Esophagus muscularis mucosa (tissue), 4 donors: ENCODE data around the gene MINAR1. TPM values are rescaled to one million over a fixed set of nuclear protein-coding genes. Genes with fewer than 3 reads are reported as not detected.
A peak's percentile ranks its signal among the peaks of the same experiment; 100 is the strongest.

Experiments
- DNase-seq: peaks from one replicate; pipeline ENCODE4 v3.0.0-alpha.2; 2017; ENCODE audit errors: extremely low spot score
- H3K27ac ChIP-seq, 4 donors: fragments of 200-600 bp; sonication (generic); replicated peaks in 1 of 4; 1 replicate in 3 of 4; 2 replicates in 1 of 4; pipeline ENCODE4 v1.5.1; 2016 to 2019; ENCODE audit warnings: mild to moderate bottlenecking in 1 of 4
- H3K27me3 ChIP-seq, 4 donors: fragments of 200-600 bp; sonication (generic); one replicate each; pipeline versions ENCODE4 v1.5.1 to v1.6.0; 2016 to 2019
- H3K36me3 ChIP-seq, 4 donors: fragments of 200-600 bp; sonication (generic); one replicate each; pipeline ENCODE4 v1.5.1; 2016 to 2019
- H3K4me1 ChIP-seq, 4 donors: fragments of 200-600 bp; sonication (generic); one replicate each; pipeline ENCODE4 v1.5.1; 2016 to 2019
- H3K4me3 ChIP-seq, 4 donors: fragments of 200-600 bp; sonication (generic); 1 replicate in 2 of 4; 2 replicates in 2 of 4; pipeline ENCODE4 v1.5.1; 2016 to 2019; ENCODE audit warnings: mild to moderate bottlenecking in 4 of 4, moderate library complexity in 1 of 4
- H3K9me3 ChIP-seq, 4 donors: fragments of 200-600 bp; sonication (generic); 1 replicate in 3 of 4; 2 replicates in 1 of 4; pipeline ENCODE4 v1.5.1; 2016 to 2019
- EP300 ChIP-seq: sonication (generic); formaldehyde crosslinking; IDR thresholded peaks from one replicate; pipeline ENCODE4 v1.6.1; 2017; ENCODE audit warnings: antibody characterized with exemption
- POLR2A ChIP-seq: fragments of 450-650 bp; IDR thresholded peaks from one replicate; pipeline ENCODE4 v1.6.1; 2017; ENCODE audit warnings: antibody characterized with exemption, moderate library complexity, mild to moderate bottlenecking, low read depth
- POLR2AphosphoS5 ChIP-seq, 2 donors: sonication (generic); formaldehyde crosslinking; IDR thresholded peaks; one replicate each; pipeline ENCODE4 v1.6.1; 2017; ENCODE audit warnings: antibody characterized with exemption in 2 of 2
- WGBS: methylation state at CpG from one replicate; pipeline ENCODE4 v1.1.5; 2018; 5-methylcytosine and 5-hydroxymethylcytosine counted together
- intact Hi-C: fragments of 100-400 bp; cut with DNase I; formaldehyde crosslinking; loops from one replicate; pipeline ENCODE4 v1.15.1; 2023
- total RNA-seq, 4 donors: library from RNA; depleted of rRNA; stranded (reverse); fragments of >200 nt; gene quantifications; one replicate each; pipeline versions ENCODE4 v1.1.0 to v1.2.1, GENCODE V29; 2016
- TF ChIP-seq, protein P1 (sequence below), 3 experiments: fragments of 200-600 bp in 2 of 3; fragments of 450-650 bp in 1 of 3; sonication (generic) in 2 of 3; IDR thresholded peaks; one replicate each; pipeline ENCODE4 v1.5.1; 2017 to 2019; ENCODE audit warnings: antibody characterized with exemption in 3 of 3, mild to moderate bottlenecking in 2 of 3, moderate library complexity in 1 of 3

MINAR1 gene
- total RNA-seq, 4 donors from 2014 or later = 0.13 to 0.75 (median 0.46) TPM

DNA sequence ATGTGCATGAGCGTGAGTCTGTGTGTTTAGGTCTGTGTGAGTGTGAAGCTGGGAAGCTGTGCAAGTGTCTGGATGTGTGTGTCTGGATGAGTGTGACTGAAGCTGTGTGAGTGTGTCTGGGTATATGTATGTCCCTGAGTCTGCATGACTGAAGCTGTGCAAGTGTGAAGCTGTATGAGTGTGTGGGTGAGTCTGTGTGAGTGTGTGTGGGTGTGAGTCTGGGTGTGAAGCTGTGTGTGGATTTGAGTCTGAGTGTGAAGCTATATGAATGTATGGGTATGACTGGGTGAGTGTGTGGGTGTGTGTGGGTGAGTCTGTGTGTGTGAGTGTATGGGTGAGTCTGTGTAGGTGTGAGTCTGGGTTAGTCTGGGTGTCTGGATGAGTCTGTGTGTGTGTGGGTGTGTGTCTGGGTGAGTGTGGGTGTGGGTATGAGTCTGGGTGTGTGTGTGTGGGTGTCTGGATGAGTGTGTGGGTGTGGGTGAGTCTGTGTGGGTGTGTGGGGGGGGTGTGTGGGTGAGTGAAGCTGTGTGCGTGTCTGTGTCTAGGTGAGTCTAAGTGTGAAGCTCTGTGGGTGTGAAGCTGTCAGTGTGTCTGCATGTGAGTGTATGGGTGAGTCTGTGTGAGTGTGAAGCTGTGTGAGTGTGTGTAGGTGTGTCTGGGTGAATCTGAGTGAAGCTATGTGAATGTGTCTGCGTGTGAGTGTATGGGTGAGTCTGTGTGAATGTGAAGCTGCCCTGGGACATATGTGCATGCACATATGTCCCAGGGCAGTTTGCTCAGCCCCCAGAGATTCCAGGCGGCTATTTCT is 20.3 kb downstream of the MINAR1 start:
- WGBS = 84% methylated on average over 4 of the region's 4 CpGs
- intact Hi-C loops = no loop called here
- TF ChIP-seq, protein P1, sequence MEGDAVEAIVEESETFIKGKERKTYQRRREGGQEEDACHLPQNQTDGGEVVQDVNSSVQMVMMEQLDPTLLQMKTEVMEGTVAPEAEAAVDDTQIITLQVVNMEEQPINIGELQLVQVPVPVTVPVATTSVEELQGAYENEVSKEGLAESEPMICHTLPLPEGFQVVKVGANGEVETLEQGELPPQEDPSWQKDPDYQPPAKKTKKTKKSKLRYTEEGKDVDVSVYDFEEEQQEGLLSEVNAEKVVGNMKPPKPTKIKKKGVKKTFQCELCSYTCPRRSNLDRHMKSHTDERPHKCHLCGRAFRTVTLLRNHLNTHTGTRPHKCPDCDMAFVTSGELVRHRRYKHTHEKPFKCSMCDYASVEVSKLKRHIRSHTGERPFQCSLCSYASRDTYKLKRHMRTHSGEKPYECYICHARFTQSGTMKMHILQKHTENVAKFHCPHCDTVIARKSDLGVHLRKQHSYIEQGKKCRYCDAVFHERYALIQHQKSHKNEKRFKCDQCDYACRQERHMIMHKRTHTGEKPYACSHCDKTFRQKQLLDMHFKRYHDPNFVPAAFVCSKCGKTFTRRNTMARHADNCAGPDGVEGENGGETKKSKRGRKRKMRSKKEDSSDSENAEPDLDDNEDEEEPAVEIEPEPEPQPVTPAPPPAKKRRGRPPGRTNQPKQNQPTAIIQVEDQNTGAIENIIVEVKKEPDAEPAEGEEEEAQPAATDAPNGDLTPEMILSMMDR (IDR thresholded peaks at IDR 0.05) = no peak
- TF ChIP-seq POLR2A = no peak
- TF ChIP-seq POLR2AphosphoS5 (IDR thresholded peaks at IDR 0.05) = no peak
- TF ChIP-seq EP300 = no peak
- Histone ChIP-seq H3K4me3 (no peak overlapping the region), H3K27me3 (peaks cover 0 to 51% (median 3%) of the 10 kb centered on the region in 4 donors), H3K36me3 (no peaks in the 10 kb centered on the region), H3K4me1 (no peaks in the 10 kb centered on the region), H3K9me3 (peaks cover 0 to 1% (median 0%) of the 10 kb centered on the region in 4 donors), H3K27ac (no peak overlapping the region)
- DNase-seq = peak; percentile 83

DNA sequence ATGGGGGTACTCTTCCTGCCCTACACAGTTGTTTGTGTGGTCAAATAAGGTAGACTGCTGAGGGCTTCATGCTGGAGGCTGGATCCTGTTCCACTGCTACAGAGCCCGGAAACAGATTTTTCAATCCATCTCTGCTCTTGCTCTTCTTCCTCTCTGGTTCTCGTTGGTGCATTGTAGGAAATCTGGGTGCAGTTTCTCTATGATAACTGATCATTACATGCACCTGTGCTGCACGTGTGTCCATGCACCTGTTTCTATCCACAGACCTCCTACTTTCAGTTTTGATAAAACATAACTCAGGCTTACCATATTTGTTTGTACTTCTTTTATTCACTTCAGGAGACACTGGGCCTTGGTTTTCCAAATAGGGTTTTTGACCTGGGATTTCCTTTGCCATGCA is 21.3 kb downstream of the MINAR1 start:
- intact Hi-C loops = no loop called here
- no peaks in the 10 kb centered on the region for H3K4me1 ChIP-seq
- 92% methylated on average over 3 of the region's 3 CpGs for WGBS
- no peak overlapping the region for H3K27ac ChIP-seq
- no peaks in the 10 kb centered on the region for H3K36me3 ChIP-seq
- no peaks in the 10 kb centered on the region for H3K9me3 ChIP-seq
- peak; percentile 47 for DNase-seq
- peaks cover 0 to 48% (median 3%) of the 10 kb centered on the region in 4 donors for H3K27me3 ChIP-seq
- no peak overlapping the region for H3K4me3 ChIP-seq
- TF ChIP-seq, protein P1 (IDR thresholded peaks at IDR 0.05) = no peak
- TF ChIP-seq POLR2AphosphoS5 (IDR thresholded peaks at IDR 0.05) (no peak), EP300 (no peak), POLR2A (no peak)

DNA sequence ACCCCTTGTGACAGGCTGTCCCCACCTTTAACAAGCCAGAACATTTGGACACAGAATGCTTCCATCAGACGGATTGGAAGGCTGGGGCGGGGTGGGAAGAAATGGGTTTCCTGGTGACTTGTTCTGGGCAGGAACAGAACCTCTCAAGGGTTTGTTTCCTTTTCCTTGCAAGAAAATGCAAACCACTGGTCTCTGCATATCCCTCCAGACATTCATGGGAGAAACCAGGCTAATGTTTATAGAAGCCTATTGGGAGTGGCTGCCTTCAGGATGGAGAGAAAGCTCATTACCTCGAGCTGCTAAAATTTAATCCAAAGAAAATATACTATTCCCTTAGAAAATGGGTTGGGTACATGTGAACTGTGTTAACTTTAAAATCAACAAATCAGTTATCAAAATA is 21.9 kb downstream of the MINAR1 start:
- H3K36me3 ChIP-seq = no peaks in the 10 kb centered on the region
- H3K9me3 ChIP-seq = no peaks in the 10 kb centered on the region
- H3K4me3 ChIP-seq = no peak overlapping the region
- intact Hi-C loops = no loop called here
- DNase-seq = no peak
- H3K4me1 ChIP-seq = no peaks in the 10 kb centered on the region
- H3K27me3 ChIP-seq = peaks cover 0 to 43% (median 3%) of the 10 kb centered on the region in 4 donors
- H3K27ac ChIP-seq = no peak overlapping the region
- no peak for TF ChIP-seq POLR2A
- TF ChIP-seq EP300 = no peak
- TF ChIP-seq, protein P1 (IDR thresholded peaks at IDR 0.05) = no peak
- WGBS = 56% methylated on average over 3 of the region's 3 CpGs

DNA sequence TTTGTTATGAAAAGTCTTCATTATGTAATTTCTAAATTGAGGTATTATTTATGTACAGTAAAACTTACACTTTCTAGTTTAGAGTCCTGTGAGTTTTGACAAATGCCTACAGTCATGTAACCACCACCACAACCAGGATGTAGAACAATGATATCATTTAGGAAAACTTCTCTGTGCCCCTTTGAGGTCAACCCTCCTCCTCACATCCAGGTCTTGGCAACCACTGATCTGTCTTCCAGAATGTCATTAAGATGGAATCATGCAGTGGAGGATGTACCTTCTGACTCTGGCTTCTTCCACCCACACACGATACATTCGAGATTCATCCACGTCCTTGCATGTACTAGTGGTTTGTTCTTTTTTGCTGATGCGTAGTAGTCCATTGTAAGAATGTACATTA is 23.2 kb downstream of the MINAR1 start:
- Histone ChIP-seq H3K4me1 (no peaks in the 10 kb centered on the region), H3K27ac (no peak overlapping the region), H3K27me3 (peaks cover 0 to 30% (median 3%) of the 10 kb centered on the region in 4 donors), H3K9me3 (no peaks in the 10 kb centered on the region), H3K4me3 (no peak overlapping the region), H3K36me3 (no peaks in the 10 kb centered on the region)
- TF ChIP-seq POLR2A = no peak
- no peak for TF ChIP-seq EP300
- TF ChIP-seq POLR2AphosphoS5 (IDR thresholded peaks at IDR 0.05) = no peak
- TF ChIP-seq, protein P1 (IDR thresholded peaks at IDR 0.05) = no peak
- DNase-seq = peak; percentile 47
- WGBS = 96% methylated on average over 4 of the region's 4 CpGs
- intact Hi-C loops = no loop called here
